Measurements from ENCODE around the gene KIF26A. TPM values are rescaled to one million over a fixed set of nuclear protein-coding genes. Genes with fewer than 3 reads are reported as not detected.
"Not testable (repeated sequence)": the region's sequence is repeated elsewhere in the genome, so short reads cannot be mapped to it uniquely, and the experiment has no call there.

The KIF26A gene
- polyA plus RNA-seq, 3 donors from 2014 or later = not detected

DNA sequence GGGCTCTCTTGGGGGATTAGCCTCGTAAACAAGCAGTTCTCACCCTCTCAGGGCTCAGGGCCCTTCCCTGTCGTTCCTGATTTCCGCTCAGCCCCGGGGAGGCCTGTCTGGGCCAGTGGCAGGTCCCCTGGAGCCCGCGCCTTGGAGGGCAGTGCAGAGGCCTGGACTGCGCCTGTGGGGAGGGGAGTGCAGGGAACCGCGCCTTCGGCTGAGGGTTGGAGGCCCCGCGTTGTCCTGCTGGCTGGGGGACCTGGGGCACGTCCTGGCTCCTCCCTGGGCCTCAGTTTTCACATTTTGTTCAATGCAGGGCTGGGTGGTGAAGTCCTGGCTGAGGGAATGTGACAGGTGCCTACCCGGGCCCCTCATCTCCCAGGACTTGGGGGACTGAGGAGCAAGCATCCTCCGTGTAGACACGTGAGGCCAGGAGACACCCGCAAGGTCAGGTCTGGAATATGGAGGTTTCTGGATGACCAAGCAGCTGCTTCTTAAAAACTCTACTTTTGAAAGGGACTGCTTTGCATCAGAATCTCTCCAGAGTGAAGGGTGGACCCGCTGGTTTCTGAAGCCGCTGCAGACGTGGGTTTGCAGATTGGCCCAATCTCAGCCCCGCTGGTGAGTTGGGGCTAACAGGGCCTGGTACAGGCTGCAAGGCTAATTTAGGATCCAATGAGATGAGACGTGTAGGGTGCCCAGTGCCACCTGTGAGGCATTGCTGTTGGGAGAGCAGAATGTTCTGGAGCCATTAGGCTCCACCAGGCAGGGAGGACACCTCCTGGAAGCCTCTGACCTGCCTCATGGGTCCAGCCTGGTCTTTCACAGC, 80.2 kb downstream of the KIF26A start:
- peaks cover 0 to 2% (median 2%) of the 10 kb centered on the region in 3 donors for H3K27me3 Mint-ChIP-seq (ENCODE audit: low read depth in 3 of 3)
- no peaks in the 10 kb centered on the region for H3K36me3 Mint-ChIP-seq
- H3K9me3 Mint-ChIP-seq = no peaks in the 10 kb centered on the region
- H3K4me1 Mint-ChIP-seq = no peaks in the 10 kb centered on the region
- no peak overlapping the region for H3K4me3 Mint-ChIP-seq
- no peak overlapping the region for H3K27ac Mint-ChIP-seq
- DNase-seq = no peak

DNA sequence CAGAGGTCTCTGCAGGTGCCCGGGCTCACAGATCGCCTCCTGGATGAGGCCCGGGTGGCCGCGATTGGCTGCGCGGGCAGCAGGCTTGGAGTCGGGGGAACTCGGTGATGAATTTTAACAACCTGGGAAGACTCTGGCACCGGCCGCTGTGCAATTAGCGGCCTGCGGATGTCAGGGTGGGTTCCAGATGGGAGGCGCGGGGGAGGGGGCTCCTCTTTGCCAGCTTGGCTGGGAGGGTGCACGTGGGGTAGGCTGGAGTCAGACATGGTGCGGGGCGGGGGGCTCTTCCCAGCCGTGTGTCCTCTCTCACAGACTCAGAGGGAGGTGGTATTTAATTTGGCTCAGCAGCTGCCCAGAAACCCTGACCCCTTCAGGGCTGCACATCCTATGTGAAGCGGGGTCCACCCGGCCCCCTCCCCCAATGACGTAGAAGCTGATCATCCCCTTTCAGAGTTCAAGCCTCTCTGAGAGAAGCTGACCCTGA, 81.4 kb downstream of the KIF26A start:
- no peak overlapping the region for H3K4me3 Mint-ChIP-seq
- no peak for DNase-seq
- no peaks in the 10 kb centered on the region for H3K9me3 Mint-ChIP-seq
- H3K36me3 Mint-ChIP-seq = no peaks in the 10 kb centered on the region
- H3K4me1 Mint-ChIP-seq = no peaks in the 10 kb centered on the region
- no peak overlapping the region for H3K27ac Mint-ChIP-seq
- peaks cover 0 to 2% (median 2%) of the 10 kb centered on the region in 3 donors for H3K27me3 Mint-ChIP-seq (ENCODE audit: low read depth in 3 of 3)

DNA sequence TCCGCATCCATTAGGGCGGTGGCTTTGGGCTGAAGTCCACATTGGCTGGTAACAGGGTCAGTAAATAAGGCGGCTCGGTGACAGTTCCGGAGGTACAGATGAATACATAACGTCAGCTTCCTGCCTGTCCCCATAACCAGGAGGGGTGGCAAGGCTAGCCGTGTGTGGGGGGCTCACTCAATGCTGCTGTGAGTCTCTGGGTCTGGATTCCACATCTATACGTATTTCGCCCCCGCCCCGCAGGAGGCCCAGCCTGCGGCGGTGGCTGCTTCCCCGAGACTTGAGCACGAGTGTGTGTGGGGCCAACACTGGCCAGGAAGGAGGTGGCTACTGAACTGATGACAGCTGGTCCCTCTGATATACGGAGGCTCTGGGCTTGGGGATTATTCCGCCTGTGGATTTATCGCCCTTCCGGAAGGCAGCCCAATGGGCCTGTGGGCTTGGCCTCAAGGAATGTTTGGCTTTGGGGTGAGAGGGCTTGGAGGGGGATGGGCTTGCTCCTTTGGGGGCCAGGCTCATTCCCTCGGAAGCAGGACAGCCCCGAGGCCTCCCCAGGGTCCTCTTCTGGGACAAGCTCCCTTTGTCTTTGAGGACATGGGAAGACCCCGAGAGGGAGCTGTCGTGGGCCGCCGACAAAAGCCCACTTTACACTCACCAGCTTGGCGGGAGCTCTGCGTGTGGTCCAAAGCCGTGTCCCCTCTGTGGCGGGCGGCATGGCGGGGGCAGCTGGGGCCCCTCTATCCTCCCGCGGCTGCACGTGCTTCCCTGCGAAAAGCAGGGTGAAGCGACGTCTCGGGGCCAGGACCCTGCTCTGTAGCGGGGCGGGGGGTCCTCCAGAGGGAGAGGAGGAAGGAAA, 82.1 kb downstream of the KIF26A start:
- no peak for DNase-seq
- Mint-ChIP-seq H3K27me3 (ENCODE audit: low read depth in 3 of 3) (peaks cover 0 to 2% (median 2%) of the 10 kb centered on the region in 3 donors), H3K9me3 (no peaks in the 10 kb centered on the region), H3K4me1 (no peaks in the 10 kb centered on the region), H3K36me3 (no peaks in the 10 kb centered on the region), H3K4me3 (no peak overlapping the region), H3K27ac (no peak overlapping the region)

DNA sequence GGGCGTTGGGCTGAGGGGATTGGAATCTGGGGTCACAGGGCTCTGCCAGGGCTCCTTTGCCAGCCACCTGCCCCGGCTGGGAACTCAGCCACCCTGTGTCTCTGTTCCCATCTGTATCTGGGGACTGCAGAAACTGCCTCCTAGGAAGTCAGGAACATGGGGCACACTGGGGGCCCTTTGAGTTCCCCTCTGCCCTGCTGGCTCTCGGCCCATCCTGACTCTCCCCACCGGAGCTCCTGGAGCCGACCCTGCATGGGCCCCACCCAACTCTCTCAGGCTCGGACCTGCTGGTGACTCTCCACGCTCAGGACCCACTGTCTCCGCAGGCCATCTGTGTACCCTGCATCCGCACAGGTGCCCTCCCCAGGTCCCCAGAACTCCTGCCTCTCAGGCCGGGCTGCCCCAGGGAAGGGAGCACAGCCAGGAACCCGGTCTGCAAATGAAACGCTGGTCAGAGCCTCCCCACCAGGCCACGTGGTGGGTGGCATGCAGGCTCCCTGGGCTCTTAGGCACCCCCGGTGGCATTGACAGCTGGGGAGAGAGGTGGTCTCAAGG, 82.8 kb downstream of the KIF26A start:
- Mint-ChIP-seq H3K27ac (no peak overlapping the region), H3K9me3 (no peaks in the 10 kb centered on the region), H3K27me3 (ENCODE audit: low read depth in 3 of 3) (peaks cover 0 to 2% (median 2%) of the 10 kb centered on the region in 3 donors), H3K36me3 (no peaks in the 10 kb centered on the region), H3K4me3 (no peak overlapping the region), H3K4me1 (no peaks in the 10 kb centered on the region)
- DNase-seq = no peak

DNA sequence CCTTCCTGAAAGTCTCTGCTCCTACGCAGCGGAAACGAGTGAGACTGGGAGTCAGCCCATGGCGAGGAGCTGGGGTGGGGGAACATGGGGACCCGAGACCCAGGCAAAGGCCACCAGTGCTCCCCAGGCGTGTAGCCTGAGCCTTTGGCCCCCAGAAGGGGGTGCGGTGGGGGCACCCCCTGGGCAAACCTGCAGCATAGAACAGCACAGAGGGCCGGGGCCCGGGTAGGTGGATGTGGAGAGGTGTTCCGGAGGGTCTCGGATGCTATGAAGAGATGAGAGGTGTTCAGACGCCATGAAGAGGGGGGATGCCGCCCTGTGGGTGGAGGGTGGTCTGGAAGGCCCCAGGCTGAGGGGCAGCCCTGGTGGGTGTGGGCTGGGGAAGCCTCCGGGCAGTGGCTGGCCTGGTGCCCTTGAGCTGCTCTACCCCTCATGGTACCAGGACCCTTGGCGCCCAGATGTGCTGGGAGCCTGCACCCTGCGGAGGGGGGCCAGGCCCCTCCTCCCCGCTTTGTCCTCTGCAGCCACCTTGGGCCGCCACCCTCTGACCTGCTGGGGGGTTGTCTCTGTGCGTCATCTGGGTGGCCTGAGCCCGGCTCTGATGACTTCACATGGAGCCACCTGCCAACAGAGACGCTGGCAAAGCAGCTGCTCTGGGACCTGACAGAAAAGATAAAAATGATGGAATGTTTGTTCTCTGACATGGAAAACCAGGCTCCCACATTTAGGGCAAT, 83.4 kb downstream of the KIF26A start:
- Mint-ChIP-seq H3K4me3 (no peak overlapping the region), H3K36me3 (no peaks in the 10 kb centered on the region), H3K9me3 (no peaks in the 10 kb centered on the region), H3K4me1 (no peaks in the 10 kb centered on the region), H3K27ac (no peak overlapping the region), H3K27me3 (ENCODE audit: low read depth in 3 of 3) (peaks cover 0 to 2% (median 2%) of the 10 kb centered on the region in 3 donors)
- DNase-seq = no peak

DNA sequence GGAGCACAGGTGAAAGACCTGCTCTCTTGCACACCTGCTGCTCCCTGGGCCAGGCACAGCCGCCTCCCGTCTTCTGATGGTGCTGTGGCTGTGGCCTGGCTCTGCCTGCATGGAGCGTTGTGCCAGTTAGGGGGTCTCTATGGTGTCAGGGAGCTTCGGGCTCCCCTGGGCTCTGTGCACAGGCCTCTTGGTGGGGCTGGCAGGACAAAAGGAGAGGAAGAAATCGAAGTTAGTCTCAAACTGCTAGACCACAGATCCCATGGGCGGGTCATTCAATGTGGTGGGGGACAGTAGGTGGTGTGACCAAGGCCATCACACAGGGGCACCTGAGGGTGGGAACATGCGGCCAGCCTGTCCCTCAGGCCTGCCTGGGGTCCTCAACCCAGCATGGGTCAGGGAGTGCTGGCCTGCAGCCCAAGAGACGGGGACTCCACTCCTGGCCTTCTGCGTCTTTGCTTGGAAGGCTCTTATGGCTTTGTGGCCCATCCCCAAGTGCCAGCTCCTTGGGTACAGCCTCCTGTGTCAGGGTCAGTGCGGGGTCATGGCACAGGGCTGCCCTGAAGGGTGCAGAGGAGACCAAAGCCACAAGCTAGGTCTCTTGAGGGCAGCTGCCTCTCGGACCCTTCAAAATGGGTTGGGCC, 84.1 kb downstream of the KIF26A start:
- no peaks in the 10 kb centered on the region for H3K36me3 Mint-ChIP-seq
- no peak overlapping the region for H3K27ac Mint-ChIP-seq
- DNase-seq = no peak
- H3K4me1 Mint-ChIP-seq = no peaks in the 10 kb centered on the region
- no peaks in the 10 kb centered on the region for H3K9me3 Mint-ChIP-seq
- H3K4me3 Mint-ChIP-seq = no peak overlapping the region
- peaks cover 0 to 2% (median 2%) of the 10 kb centered on the region in 3 donors for H3K27me3 Mint-ChIP-seq (ENCODE audit: low read depth in 3 of 3)

DNA sequence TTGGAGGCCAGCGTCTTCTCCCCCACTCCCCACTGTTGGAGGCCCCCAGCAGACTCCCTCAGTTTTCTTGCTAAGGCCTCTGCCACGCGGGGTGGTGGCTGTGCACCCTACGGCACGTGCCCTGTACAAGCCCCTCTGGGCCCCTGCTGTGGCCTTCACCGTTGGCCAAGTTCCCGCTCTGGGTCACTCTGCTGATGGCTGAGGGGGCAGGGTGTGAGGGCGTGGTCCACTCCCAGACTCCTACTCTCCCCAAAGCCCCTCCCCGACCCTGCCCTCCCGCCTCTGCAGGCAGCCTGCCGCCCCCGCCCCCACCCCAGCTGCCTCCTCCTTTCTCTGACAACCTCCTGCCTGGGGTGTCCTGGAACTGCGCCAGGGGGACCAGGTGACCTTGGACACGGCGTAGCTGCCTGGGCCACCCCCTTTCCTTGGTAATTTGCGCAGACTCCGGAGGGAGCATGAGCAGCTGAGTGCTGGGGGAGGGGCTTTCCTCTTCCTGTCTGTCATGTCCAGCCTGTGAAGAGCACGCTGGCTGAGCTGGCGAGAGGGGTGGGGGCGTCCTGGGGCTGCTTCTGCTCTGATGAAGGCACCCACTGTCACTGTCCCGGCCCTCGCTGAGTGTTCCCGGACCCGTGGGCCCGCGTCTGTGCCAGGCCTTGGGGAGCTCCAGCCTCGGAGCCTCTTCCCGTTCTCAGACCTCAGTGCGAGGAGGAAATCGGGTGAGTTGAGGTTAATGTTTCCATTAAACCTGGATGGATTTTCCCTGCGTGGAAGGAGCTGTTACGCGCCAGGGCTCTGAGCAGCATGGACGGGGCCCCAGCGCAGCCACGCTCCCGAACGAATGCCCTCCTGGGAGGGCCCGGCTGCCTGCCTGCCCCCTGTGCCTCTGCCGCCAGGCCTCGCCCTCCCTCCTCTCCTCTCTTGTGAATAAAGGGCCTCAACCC, 85.0 kb downstream of the KIF26A start:
- no peaks in the 10 kb centered on the region for H3K36me3 Mint-ChIP-seq
- H3K4me3 Mint-ChIP-seq = no peak overlapping the region
- H3K27me3 Mint-ChIP-seq (ENCODE audit: low read depth in 3 of 3) = peaks cover 0 to 2% (median 2%) of the 10 kb centered on the region in 3 donors

DNA sequence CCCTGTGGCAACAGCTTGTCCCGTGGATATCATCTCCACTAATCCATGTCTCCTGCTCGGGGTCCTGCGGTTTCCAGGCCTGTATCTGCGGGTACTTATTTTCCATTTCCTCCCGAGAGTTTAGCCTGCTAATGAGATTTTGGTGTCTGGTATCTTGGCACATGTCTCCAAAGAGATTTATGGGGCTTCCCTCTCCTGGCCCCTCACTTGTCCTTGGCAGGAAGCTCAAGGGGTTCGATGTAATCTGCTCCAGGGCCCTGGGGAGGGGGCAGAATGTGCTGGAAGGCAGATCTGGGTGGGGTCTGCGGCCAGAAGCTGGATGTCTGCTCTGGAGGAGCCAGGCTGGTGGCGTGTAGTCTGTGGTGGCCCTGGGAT, 85.7 kb downstream of the KIF26A start:
- Mint-ChIP-seq H3K36me3 (no peaks in the 10 kb centered on the region), H3K4me1 (peaks cover 6% of the 10 kb centered on the region in 2 donors), H3K27me3 (ENCODE audit: low read depth in 3 of 3) (peaks cover 0 to 2% (median 2%) of the 10 kb centered on the region in 3 donors), H3K27ac (no peak overlapping the region), H3K4me3 (no peak overlapping the region), H3K9me3 (peaks cover 0 to 2% (median 0%) of the 10 kb centered on the region in 6 donors)
- DNase-seq = no peak

More for the DNA sequence above, 85.0 kb downstream of the KIF26A start:
- Mint-ChIP-seq H3K9me3 (peaks cover 0 to 2% (median 0%) of the 10 kb centered on the region in 6 donors), H3K27ac (no peak overlapping the region), H3K4me1 (peaks cover 6% of the 10 kb centered on the region in 2 donors)
- DNase-seq = no peak

DNA sequence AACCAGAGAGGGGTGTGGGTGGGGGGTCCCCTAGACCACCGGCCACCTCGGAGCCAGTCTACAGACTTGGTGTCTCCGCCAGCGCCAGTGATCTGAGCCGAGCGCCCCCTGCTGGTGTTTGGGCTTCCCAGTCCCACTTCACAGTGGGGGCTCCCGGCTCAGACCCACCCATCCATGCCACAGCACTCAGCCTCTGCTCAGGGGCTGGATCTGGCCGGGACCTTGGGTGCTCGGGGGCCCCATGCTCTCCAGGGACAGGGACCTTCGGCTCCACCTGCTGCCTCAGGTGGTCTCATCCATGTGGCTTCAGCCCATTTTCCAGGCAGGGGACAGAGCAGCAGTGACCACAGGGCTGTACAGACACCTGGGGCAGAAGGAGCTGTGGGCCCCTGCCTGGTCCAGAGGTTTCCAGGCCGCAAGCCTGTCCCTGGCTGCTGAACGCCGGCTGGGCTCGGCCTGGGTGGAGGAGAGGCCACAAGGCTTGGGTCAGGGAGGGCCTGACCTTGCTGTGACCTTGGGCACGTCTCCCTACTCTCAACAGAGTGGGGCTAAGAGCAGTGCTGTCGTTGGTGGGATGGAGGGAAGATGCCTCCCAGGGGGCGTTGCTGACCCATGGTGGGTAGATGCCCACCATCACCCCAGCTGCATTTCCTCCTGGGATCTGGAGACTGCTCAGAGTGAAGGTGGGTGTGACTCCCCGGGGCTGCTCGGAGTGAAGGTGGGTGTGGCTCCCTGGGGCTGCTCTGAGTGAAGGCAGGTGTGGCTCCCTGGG, 86.3 kb downstream of the KIF26A start:
- Mint-ChIP-seq H3K27me3 (ENCODE audit: low read depth in 3 of 3) (peaks cover 0 to 2% (median 2%) of the 10 kb centered on the region in 3 donors), H3K4me1 (peaks cover 6% of the 10 kb centered on the region in 2 donors), H3K27ac (no peak overlapping the region), H3K9me3 (peaks cover 0 to 2% (median 0%) of the 10 kb centered on the region in 6 donors), H3K36me3 (no peaks in the 10 kb centered on the region), H3K4me3 (no peak overlapping the region)
- DNase-seq = no peak

DNA sequence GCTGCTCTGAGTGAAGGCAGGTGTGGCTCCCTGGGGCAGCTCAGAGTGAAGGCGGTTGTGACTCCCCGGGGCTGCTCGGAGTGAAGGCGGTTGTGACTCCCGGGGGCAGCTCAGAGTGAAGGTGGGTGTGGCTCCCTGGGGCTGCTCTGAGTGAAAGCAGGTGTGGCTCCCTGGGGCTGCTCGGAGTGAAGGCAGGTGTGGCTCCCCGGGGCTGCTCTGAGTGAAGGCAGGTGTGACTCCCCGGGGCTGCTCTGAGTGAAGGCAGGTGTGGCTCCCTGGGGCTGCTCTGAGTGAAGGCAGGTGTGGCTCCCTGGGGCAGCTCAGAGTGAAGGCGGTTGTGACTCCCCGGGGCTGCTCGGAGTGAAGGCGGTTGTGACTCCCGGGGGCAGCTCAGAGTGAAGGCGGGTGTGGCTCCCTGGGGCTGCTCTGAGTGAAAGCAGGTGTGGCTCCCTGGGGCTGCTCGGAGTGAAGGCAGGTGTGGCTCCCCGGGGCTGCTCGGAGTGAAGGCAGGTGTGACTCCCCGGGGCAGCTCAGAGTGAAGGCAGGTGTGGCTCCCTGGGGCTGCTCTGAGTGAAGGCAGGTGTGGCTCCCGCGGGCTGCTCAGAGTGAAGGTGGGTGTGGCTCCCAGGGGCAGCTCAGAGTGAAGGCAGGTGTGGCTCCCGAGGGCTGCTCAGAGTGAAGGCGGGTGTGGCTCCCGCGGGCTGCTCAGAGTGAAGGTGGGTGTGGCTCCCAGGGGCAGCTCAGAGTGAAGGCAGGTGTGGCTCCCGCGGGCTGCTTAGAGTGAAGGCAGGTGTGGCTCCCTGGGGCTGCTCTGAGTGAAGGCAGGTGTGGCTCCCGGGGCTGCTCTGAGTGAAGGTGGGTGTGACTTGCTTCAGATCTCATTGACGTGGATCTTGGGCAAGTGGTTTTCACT, 87.1 kb downstream of the KIF26A start:
- H3K36me3 Mint-ChIP-seq; H3K27ac Mint-ChIP-seq; H3K4me3 Mint-ChIP-seq; H3K9me3 Mint-ChIP-seq; H3K27me3 Mint-ChIP-seq (ENCODE audit: low read depth in 3 of 3); H3K4me1 Mint-ChIP-seq; DNase-seq: not testable (repeated sequence)
